ENCODE measurements around the gene AGTRAP. TPM values are rescaled to one million over a fixed set of nuclear protein-coding genes. Genes with fewer than 3 reads are reported as not detected.

The AGTRAP gene
- total RNA-seq, 1 experiment from 2014 or later = 57.0 TPM

DNA sequence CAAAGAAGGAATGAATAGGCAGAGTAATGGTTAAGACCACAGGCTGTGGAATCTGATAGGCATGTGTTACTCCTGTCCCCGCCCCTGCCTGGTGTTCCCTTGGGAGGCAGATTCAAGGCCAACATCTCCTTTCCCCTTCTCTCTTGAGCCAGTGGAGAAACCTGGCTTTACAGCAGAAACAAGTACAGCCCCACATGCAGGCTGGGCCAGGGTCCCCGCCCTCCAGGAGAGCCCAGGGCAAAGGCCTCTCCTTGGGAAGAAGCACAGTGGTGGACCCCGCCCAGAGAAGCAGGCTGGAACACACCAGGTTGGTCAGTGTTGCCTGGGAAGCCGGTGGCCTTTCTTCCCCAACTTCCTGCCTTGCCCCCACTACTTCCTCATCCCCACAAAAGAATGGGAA is 32.9 kb downstream of the AGTRAP start:
- no peak for DNase-seq (ENCODE audit: low read depth, low spot score)
- in situ Hi-C loops (cut with HindIII; ENCODE audit: low pct_unique_long_range_greater_than_20kb, low sequenced_read_pairs) = no loop called here

DNA sequence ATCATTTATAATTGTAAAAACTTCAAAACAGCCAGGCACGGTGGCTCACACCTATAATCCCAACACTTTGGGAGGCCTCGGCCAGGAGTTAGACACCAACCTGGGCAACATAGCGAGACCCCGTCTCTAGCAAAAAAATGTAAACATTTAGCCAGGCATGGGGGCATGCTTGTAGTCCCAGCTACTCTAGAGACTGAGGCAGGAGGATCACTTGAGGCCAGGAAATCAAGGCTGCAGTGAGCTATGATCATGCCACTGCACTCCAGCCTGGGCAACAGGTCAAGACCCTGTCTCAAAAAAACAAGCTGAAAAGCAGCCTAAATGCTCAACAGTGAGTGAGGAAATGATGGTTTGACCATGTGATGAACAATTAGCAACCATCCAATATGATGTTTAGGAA is 33.3 kb downstream of the AGTRAP start:
- intact Hi-C loops (cut with micrococcal nuclease; ENCODE audit: unreplicated experiment) = no loop called here
- Histone ChIP-seq H3K27ac (ENCODE audit: low read length) (no peak overlapping the region), H3K27me3 (ENCODE audit: control insufficient read depth, insufficient read depth, low read length) (no peaks in the 10 kb centered on the region), H3K4me3 (ENCODE audit: low read depth in 2 of 2, low read length in 2 of 2) (no peak overlapping the region), H3K9me3 (ENCODE audit: control insufficient read depth, insufficient read depth, low read depth, low read length) (no peaks in the 10 kb centered on the region), H3K4me1 (ENCODE audit: control insufficient read depth, insufficient read depth, low read length) (no peaks in the 10 kb centered on the region), H3K36me3 (ENCODE audit: control insufficient read depth, insufficient read depth, low read length) (no peaks in the 10 kb centered on the region)
- TF ChIP-seq TCF7L2 (IDR thresholded peaks at IDR 0.05; ENCODE audit: low read depth, low read length) (no peak), POLR2AphosphoS5 (IDR thresholded peaks at IDR 0.05; ENCODE audit: low read depth, low read length) (no peak), SIN3A (IDR thresholded peaks at IDR 0.05; ENCODE audit: borderline replicate concordance, insufficient read depth, low read depth, low read length) (no peak)
- TF ChIP-seq, protein P1, sequence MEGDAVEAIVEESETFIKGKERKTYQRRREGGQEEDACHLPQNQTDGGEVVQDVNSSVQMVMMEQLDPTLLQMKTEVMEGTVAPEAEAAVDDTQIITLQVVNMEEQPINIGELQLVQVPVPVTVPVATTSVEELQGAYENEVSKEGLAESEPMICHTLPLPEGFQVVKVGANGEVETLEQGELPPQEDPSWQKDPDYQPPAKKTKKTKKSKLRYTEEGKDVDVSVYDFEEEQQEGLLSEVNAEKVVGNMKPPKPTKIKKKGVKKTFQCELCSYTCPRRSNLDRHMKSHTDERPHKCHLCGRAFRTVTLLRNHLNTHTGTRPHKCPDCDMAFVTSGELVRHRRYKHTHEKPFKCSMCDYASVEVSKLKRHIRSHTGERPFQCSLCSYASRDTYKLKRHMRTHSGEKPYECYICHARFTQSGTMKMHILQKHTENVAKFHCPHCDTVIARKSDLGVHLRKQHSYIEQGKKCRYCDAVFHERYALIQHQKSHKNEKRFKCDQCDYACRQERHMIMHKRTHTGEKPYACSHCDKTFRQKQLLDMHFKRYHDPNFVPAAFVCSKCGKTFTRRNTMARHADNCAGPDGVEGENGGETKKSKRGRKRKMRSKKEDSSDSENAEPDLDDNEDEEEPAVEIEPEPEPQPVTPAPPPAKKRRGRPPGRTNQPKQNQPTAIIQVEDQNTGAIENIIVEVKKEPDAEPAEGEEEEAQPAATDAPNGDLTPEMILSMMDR (IDR thresholded peaks at IDR 0.05) = no peak
- TF ChIP-seq, protein P2, sequence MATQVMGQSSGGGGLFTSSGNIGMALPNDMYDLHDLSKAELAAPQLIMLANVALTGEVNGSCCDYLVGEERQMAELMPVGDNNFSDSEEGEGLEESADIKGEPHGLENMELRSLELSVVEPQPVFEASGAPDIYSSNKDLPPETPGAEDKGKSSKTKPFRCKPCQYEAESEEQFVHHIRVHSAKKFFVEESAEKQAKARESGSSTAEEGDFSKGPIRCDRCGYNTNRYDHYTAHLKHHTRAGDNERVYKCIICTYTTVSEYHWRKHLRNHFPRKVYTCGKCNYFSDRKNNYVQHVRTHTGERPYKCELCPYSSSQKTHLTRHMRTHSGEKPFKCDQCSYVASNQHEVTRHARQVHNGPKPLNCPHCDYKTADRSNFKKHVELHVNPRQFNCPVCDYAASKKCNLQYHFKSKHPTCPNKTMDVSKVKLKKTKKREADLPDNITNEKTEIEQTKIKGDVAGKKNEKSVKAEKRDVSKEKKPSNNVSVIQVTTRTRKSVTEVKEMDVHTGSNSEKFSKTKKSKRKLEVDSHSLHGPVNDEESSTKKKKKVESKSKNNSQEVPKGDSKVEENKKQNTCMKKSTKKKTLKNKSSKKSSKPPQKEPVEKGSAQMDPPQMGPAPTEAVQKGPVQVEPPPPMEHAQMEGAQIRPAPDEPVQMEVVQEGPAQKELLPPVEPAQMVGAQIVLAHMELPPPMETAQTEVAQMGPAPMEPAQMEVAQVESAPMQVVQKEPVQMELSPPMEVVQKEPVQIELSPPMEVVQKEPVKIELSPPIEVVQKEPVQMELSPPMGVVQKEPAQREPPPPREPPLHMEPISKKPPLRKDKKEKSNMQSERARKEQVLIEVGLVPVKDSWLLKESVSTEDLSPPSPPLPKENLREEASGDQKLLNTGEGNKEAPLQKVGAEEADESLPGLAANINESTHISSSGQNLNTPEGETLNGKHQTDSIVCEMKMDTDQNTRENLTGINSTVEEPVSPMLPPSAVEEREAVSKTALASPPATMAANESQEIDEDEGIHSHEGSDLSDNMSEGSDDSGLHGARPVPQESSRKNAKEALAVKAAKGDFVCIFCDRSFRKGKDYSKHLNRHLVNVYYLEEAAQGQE (IDR thresholded peaks at IDR 0.05; ENCODE audit: insufficient read depth in 1 of 2, low read depth in 2 of 2, low read length in 1 of 2) = no peak
- DNase-seq (ENCODE audit: low read depth, low spot score) = no peak
- ChIA-PET POLR2A (no interaction called here), CTCF (no interaction called here)
- no peak for ATAC-seq
- no TSS peak for BruUV-seq (replicated peaks)
- in situ Hi-C loops (cut with HindIII; ENCODE audit: low pct_unique_long_range_greater_than_20kb, low sequenced_read_pairs) = no loop called here

More for the DNA sequence above, 32.9 kb downstream of the AGTRAP start:
- ATAC-seq = no peak
- CTCF ChIA-PET = no interaction called here
- Histone ChIP-seq H3K9me3 (ENCODE audit: control insufficient read depth, insufficient read depth, low read depth, low read length) (no peaks in the 10 kb centered on the region), H3K4me1 (ENCODE audit: control insufficient read depth, insufficient read depth, low read length) (no peaks in the 10 kb centered on the region), H3K4me3 (ENCODE audit: low read depth in 2 of 2, low read length in 2 of 2) (no peak overlapping the region), H3K27me3 (ENCODE audit: control insufficient read depth, insufficient read depth, low read length) (no peaks in the 10 kb centered on the region), H3K36me3 (ENCODE audit: control insufficient read depth, insufficient read depth, low read length) (no peaks in the 10 kb centered on the region), H3K27ac (ENCODE audit: low read length) (no peak overlapping the region)
- intact Hi-C loops (cut with micrococcal nuclease; ENCODE audit: unreplicated experiment) = no loop called here
- BruUV-seq (replicated peaks) = no TSS peak
- TF ChIP-seq, protein P2 (IDR thresholded peaks at IDR 0.05; ENCODE audit: insufficient read depth in 1 of 2, low read depth in 2 of 2, low read length in 1 of 2) = no peak
- TF ChIP-seq POLR2AphosphoS5 (IDR thresholded peaks at IDR 0.05; ENCODE audit: low read depth, low read length) = no peak
- TF ChIP-seq, protein P1 (IDR thresholded peaks at IDR 0.05) = no peak
- TF ChIP-seq SIN3A (IDR thresholded peaks at IDR 0.05; ENCODE audit: borderline replicate concordance, insufficient read depth, low read depth, low read length) = no peak
- no peak for TF ChIP-seq TCF7L2 (IDR thresholded peaks at IDR 0.05; ENCODE audit: low read depth, low read length)
- POLR2A ChIA-PET = no interaction called here

Data from Panc1 (cell line).